HG02870 (cell line): ENCODE results near the gene TCP11.

ENCODE experiments used
- ATAC-seq: cut with Tn5 transposase; IDR thresholded peaks from one replicate; pipeline ENCODE4 v1.9.1; 2021; ENCODE audit warnings: mild to moderate bottlenecking, moderate library complexity; ENCODE audit not compliant: unreplicated experiment

TCP11 gene

DNA sequence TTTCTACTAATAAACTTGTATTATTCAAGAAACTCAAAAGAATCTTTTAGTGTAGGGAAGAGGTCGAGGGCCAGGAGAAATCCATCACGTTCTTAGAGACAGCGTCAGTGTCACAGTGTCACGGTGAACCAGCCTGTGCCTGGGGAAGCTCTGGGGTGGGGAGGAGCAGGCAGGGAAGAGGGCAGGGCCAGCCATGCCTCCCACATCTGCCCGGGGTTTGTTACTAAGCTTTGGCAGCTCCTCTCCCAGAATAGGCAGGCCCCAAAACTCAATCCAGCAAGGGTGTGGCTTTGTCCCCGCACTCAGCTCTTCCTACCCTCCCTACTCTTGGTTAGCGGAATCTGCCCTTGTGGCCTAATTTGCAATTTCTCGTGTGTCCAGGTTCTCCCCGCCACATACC, 72.9 kb downstream of the TCP11 start:
- ATAC-seq = no peak
